IPS-18a (cell line): Measurements from ENCODE around the gene SKP2.

Source experiments
- H3K27ac ChIP-seq: one replicate; pipeline ENCODE4 v1.5.1; 2013; ENCODE audit warnings: low read length
- H3K27me3 ChIP-seq: one replicate; pipeline ENCODE4 v1.6.1; 2013; ENCODE audit warnings: mild to moderate bottlenecking, low read length; ENCODE audit not compliant: control insufficient read depth, insufficient read depth
- H3K36me3 ChIP-seq: one replicate; pipeline ENCODE4 v1.6.1; 2013; ENCODE audit warnings: low read depth, low read length; ENCODE audit not compliant: control insufficient read depth
- H3K4me1 ChIP-seq: one replicate; pipeline ENCODE4 v1.6.1; 2013; ENCODE audit warnings: low read depth, low read length; ENCODE audit not compliant: control insufficient read depth
- H3K4me3 ChIP-seq: one replicate; pipeline ENCODE4 v1.5.1; 2013; ENCODE audit warnings: low read length
- H3K9ac ChIP-seq: one replicate; pipeline ENCODE4 v1.6.1; 2013; ENCODE audit warnings: mild to moderate bottlenecking, low read length, moderate library complexity
- H3K9me3 ChIP-seq: one replicate; pipeline ENCODE4 v1.6.1; 2013; ENCODE audit warnings: low read depth, low read length; ENCODE audit not compliant: control insufficient read depth

Gene SKP2

DNA sequence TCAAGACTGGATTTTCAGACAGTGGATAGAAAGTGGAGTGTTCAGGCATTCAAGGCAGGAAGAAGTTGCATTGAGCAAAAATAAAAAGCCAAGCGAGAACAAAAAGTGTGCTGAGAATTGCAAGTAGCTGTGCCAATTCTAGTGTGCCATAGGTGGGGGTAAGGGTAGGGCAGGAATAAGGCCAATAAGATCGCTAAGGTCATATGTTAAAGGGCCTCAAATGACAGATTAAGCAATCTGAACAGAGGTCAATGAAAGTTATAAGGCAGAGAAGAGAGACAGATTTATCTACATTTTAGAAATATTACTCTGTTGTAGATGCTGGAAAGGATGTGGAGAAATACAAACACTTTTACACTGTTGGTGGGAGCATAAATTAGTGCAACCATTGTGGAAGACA is 53.4 kb downstream of the SKP2 start:
- Histone ChIP-seq H3K27ac (no peak overlapping the region), H3K27me3 (no peaks in the 10 kb centered on the region), H3K36me3 (peaks cover 6% of the 10 kb centered on the region), H3K9me3 (no peaks in the 10 kb centered on the region), H3K9ac (no peak overlapping the region), H3K4me1 (no peaks in the 10 kb centered on the region), H3K4me3 (no peak overlapping the region)

DNA sequence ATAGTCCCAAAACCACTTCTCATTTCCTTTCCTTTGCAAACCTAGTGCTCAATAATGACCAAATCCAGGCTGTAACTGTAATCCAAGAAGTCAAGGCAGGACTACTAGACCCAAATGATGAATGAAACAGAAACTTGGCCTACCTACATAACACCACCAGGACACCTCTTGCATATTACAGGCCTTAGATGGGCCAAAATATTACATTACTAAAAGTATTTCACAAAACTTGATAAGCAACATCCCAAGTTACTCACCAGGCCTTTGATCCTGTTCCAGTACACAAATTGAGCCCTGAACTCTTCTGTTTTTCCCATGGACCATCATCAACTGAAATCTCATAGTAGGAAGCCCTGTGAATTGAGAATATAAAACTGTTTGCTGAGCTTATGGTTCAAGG is 55.0 kb downstream of the SKP2 start:
- Histone ChIP-seq H3K4me3 (no peak overlapping the region), H3K9ac (no peak overlapping the region), H3K36me3 (no peaks in the 10 kb centered on the region), H3K9me3 (no peaks in the 10 kb centered on the region), H3K27ac (no peak overlapping the region), H3K27me3 (no peaks in the 10 kb centered on the region), H3K4me1 (no peaks in the 10 kb centered on the region)

DNA sequence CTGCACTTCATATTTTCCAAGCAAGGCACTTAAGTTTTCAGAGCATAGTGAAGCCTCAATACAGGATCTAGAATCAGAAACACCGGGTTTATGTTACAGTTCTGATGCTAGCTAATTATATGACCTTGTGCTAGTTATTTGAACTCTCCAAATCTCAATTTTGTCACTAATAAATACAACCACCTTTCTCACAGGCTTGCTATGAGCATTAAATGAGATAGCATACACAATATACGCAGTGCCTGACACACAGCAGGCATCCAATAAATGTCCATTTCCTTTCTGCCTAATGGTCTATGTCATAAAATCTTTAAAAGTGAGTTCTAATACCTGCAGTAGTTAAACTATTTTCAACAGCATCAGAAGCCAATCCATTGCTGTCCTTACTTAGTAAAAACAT is 56.9 kb downstream of the SKP2 start:
- Histone ChIP-seq H3K36me3 (peaks cover 4% of the 10 kb centered on the region), H3K9me3 (no peaks in the 10 kb centered on the region), H3K9ac (no peak overlapping the region)

DNA sequence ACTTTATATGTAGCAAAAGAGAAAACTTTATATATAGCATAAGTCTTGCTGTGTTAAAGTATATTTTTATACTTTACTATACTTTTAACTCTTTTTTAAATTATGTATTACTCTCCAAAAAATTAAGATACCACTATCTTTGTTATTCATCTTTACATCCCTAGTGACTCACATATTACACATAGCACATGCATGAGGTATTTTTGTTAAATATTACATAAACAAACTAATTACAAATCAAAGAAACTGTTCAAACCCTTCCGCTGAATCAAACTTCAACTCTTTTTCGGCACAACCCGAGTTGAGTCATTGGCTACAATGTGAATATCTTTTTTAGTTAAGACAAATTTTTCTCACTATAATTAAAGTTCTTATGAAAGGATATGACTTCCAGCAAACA is 57.8 kb downstream of the SKP2 start:
- Histone ChIP-seq H3K9me3 (no peaks in the 10 kb centered on the region), H3K4me1 (no peaks in the 10 kb centered on the region), H3K27ac (no peak overlapping the region), H3K4me3 (no peak overlapping the region), H3K27me3 (no peaks in the 10 kb centered on the region), H3K9ac (no peak overlapping the region), H3K36me3 (peaks cover 4% of the 10 kb centered on the region)

More for the DNA sequence above, 56.9 kb downstream of the SKP2 start:
- Histone ChIP-seq H3K27me3 (no peaks in the 10 kb centered on the region), H3K4me1 (no peaks in the 10 kb centered on the region), H3K27ac (no peak overlapping the region), H3K4me3 (no peak overlapping the region)

DNA sequence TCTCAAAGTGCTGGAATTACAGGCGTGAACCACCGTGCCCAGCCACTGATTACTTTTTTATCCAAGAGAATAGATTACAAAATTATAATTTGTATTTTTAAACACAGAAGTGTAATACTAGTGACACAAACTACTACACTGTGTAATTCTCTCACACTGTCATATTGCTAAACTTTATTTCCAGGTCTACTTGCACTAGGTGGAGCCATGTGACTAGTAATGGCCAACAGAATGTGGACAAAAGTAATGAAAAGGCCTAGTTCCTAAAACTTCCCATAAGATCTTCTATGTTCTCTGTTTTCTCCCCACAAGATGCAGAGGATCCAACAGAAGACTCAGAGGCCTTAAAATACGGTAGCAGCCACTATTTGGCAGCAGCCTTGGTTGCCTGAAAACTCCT is 62.5 kb downstream of the SKP2 start:
- Histone ChIP-seq H3K4me1 (no peaks in the 10 kb centered on the region), H3K27ac (no peak overlapping the region), H3K27me3 (no peaks in the 10 kb centered on the region), H3K4me3 (no peak overlapping the region), H3K9ac (no peak overlapping the region), H3K9me3 (no peaks in the 10 kb centered on the region), H3K36me3 (peaks cover 4% of the 10 kb centered on the region)

DNA sequence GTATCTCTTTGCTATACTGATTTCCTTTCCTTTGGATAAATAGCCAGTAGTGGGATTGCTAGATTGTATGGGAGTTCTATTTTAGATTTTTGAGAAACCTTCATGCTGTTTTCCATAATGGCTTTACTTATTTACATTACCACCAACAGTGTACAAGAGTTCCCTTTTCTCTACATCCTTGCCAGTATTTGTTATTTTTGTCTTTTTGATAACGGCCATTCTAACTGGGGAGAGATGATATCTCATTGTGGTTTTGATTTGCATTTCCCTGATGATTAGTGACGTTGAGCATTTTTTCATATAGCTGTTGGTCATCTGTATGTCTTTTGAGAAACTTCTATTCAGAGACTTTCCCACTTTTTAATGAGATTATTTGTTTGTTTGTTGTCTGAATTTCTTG is 64.0 kb downstream of the SKP2 start:
- Histone ChIP-seq H3K4me3 (no peak overlapping the region), H3K27ac (no peak overlapping the region), H3K36me3 (peaks cover 4% of the 10 kb centered on the region), H3K9ac (no peak overlapping the region), H3K9me3 (no peaks in the 10 kb centered on the region), H3K27me3 (no peaks in the 10 kb centered on the region), H3K4me1 (no peaks in the 10 kb centered on the region)

DNA sequence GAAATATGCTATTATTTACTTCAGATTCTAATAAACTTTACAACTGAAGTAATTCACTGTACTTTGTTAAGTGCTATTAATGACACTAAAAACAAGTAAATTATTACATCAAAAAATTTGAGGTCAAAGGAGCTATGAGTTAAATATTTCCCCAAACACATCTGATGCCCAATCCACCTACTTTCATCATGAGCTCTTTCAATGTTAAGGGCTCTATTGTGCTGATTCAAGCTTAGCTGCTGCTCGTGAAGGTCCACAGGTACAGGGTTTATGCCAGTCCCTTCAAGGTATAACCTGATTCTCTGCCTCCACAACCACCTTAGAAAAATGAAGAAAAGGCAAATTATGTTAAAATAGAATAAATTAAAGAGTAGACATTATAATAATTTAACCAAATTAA is 65.7 kb downstream of the SKP2 start:
- Histone ChIP-seq H3K36me3 (peaks cover 2% of the 10 kb centered on the region), H3K4me1 (no peaks in the 10 kb centered on the region)

DNA sequence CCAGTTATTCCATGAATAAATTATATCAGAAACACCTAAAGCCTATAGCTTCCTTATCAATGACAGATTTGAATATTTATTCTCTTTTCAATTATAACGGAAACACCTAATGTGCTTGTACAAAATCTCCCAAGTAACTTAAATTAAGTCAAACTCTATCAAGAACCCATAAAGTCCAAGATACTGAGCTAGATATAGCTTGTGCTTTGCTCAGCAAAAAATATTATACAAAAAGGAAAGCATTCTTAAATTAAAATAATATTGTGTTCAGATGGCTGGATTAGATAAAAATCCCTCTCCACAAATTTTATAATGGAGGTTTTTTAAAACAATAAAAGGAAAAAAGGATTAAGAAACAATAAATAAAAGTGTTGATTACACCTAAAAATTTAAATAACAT is 66.1 kb downstream of the SKP2 start:
- H3K9me3 ChIP-seq, result no peaks in the 10 kb centered on the region
- no peaks in the 10 kb centered on the region for H3K36me3 ChIP-seq
- H3K9ac ChIP-seq, result no peak overlapping the region
- no peak overlapping the region for H3K4me3 ChIP-seq
- no peaks in the 10 kb centered on the region for H3K27me3 ChIP-seq
- H3K4me1 ChIP-seq, result no peaks in the 10 kb centered on the region
- H3K27ac ChIP-seq, result no peak overlapping the region

More for the DNA sequence above, 65.7 kb downstream of the SKP2 start:
- no peak overlapping the region for H3K4me3 ChIP-seq
- no peaks in the 10 kb centered on the region for H3K9me3 ChIP-seq
- H3K27ac ChIP-seq, result no peak overlapping the region
- H3K9ac ChIP-seq, result no peak overlapping the region
- H3K27me3 ChIP-seq, result no peaks in the 10 kb centered on the region

DNA sequence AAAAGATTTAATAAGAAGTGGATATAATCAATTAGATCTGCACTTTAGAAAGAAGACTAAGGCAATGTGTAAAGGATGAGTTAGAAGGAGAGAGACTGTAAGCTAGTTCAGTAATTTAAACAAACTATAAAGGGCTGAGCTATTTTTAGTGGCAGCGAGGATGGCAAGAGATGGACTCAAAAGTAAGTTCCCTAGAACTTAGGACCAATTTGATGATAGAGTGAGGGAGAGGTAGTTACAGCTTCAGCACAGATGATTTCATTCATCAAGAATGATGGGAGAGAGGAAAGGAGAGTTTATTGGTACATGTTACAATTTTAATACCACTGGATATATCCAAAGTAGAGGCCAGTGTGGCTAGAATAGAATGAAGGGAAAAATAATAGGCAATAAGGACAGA is 70.7 kb downstream of the SKP2 start:
- Histone ChIP-seq H3K4me3 (no peak overlapping the region), H3K9ac (no peak overlapping the region), H3K9me3 (no peaks in the 10 kb centered on the region), H3K36me3 (peaks cover 5% of the 10 kb centered on the region), H3K4me1 (no peaks in the 10 kb centered on the region), H3K27ac (no peak overlapping the region), H3K27me3 (no peaks in the 10 kb centered on the region)

DNA sequence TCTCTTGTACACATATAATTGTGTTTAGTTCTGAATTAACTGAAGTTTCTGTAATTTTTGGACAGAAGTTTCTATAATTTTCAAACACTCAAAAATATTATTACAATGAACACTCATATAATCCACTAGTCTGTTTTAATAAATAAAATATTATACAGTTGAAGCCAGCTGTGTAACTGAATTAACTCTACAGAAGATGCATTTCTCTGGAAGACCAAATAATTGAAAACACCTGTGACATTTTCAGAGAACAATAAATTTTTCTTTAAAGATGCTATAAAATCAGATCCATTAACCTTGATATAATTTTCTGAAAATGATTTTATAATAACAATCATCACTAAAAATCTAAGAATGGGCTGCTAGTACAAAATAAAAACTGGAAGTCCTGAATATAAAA is 75.1 kb downstream of the SKP2 start:
- peaks cover 5% of the 10 kb centered on the region for H3K36me3 ChIP-seq
- H3K9ac ChIP-seq, result no peak overlapping the region
- H3K4me3 ChIP-seq, result no peak overlapping the region
- peaks cover 7% of the 10 kb centered on the region for H3K4me1 ChIP-seq
- no peaks in the 10 kb centered on the region for H3K9me3 ChIP-seq
- H3K27ac ChIP-seq, result no peak overlapping the region
- H3K27me3 ChIP-seq, result no peaks in the 10 kb centered on the region

DNA sequence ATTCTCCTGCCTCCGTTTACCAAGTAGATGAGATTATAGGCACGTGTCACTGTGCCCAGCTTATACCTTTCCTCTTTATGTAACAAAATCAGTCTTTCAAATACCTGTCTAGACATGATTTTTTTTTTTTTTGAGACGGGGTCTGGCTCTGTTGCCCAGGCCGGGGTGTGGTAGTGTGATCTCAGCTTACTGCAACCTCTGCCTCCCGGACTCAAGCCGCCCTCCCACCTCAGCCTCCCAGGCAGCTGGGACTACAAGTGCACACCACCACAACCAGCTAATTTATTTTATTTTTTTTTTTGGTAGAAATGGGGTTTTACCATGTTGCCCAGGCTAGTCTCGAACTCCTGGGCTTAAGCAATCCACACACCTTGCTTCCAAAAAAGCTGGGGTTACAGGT is 76.6 kb downstream of the SKP2 start:
- no peak overlapping the region for H3K9ac ChIP-seq
- peaks cover 7% of the 10 kb centered on the region for H3K4me1 ChIP-seq
- H3K9me3 ChIP-seq, result no peaks in the 10 kb centered on the region
- H3K4me3 ChIP-seq, result no peak overlapping the region
- H3K36me3 ChIP-seq, result peaks cover 5% of the 10 kb centered on the region
- no peaks in the 10 kb centered on the region for H3K27me3 ChIP-seq
- no peak overlapping the region for H3K27ac ChIP-seq

DNA sequence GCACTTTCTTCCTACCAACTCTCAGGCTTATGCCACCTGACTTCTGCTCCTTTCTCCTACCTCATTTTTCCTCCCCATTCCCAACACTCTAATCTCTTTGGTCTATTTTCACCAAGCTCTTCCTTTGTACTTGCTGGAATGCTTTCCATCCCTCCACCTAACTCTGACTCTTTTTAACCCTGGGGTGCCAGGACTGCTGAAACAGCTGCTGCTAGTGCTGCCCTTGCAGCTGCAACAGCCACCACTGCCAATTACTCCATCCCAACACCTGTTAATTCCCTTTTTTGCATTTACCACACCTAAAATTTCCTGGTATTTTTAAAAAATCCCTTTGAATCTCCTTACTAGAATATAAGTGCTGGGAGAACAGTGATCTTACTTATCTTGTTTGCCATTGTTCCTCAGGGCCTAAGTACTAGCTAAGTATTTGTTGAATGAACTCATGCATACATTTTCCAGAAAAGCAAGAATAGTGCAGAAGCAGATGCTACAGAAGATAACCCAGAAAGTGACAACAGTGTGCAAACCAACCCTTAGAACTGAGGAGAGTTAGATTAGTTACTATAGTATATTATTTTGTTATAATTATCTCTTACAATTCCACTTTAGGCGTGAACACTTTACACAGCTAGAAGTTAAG is 78.4 kb downstream of the SKP2 start:
- Histone ChIP-seq H3K9ac (no peak overlapping the region), H3K9me3 (no peaks in the 10 kb centered on the region), H3K27me3 (no peaks in the 10 kb centered on the region), H3K4me3 (no peak overlapping the region), H3K4me1 (peaks cover 7% of the 10 kb centered on the region), H3K36me3 (no peaks in the 10 kb centered on the region), H3K27ac (no peak overlapping the region)
